SU-DHL-6 (cell line): Measurements from ENCODE around the gene OAT.

Source experiments
- H2AFZ ChIP-seq: fragments of 200-600 bp; sonication (generic); 2 replicates; pipeline ENCODE4 v1.6.1; 2014; ENCODE audit warnings: low read depth, mild to moderate bottlenecking, moderate library complexity, mixed read lengths, antibody characterized with exemption, low read length; ENCODE audit not compliant: severe bottlenecking
- H3F3A ChIP-seq: fragments of 200-600 bp; shearing (Covaris generic); 2 replicates; pipeline ENCODE4 v1.6.0; 2016; ENCODE audit warnings: antibody characterized with exemption, mild to moderate bottlenecking; ENCODE audit not compliant: insufficient read depth
- H3K27ac ChIP-seq: fragments of 200-600 bp; sonication (generic); 2 replicates; pipeline ENCODE4 v1.5.1; 2016; ENCODE audit warnings: low read depth, mild to moderate bottlenecking, low read length, moderate library complexity, mixed read lengths
- H3K27me3 ChIP-seq: fragments of 200-600 bp; sonication (generic), shearing (Covaris generic); 2 replicates; pipeline ENCODE4 v1.6.0; 2014; ENCODE audit warnings: mild to moderate bottlenecking, low read length
- H3K36me3 ChIP-seq: fragments of 200-600 bp; sonication (generic); 2 replicates; pipeline ENCODE4 v1.6.1; 2014; ENCODE audit warnings: mild to moderate bottlenecking, low read length, mixed read lengths
- H3K4me2 ChIP-seq: fragments of 300-600, 200-600 bp; shearing (Covaris generic), sonication (generic); 2 replicates; pipeline ENCODE4 v1.6.0; 2014; ENCODE audit warnings: low read length, low read depth, mild to moderate bottlenecking; ENCODE audit not compliant: poor library complexity, severe bottlenecking
- H3K4me3 ChIP-seq: fragments of 200-600 bp; sonication (generic); 2 replicates; pipeline ENCODE4 v1.5.1; 2014; ENCODE audit warnings: antibody characterized with exemption, low read length, mild to moderate bottlenecking, mixed read lengths; ENCODE audit not compliant: insufficient read depth, poor library complexity, severe bottlenecking
- H3K79me2 ChIP-seq: fragments of 200-600 bp; sonication (generic); 2 replicates; pipeline ENCODE4 v1.6.1; 2014; ENCODE audit warnings: mild to moderate bottlenecking, low read length, moderate library complexity; ENCODE audit not compliant: insufficient read depth
- H3K9ac ChIP-seq: fragments of 200-600 bp; sonication (generic); 2 replicates; pipeline ENCODE4 v1.7.0; 2014; ENCODE audit warnings: mild to moderate bottlenecking, low read length
- H3K9me2 ChIP-seq: fragments of 200-600 bp; sonication (generic); replicated peaks from 2 replicates; pipeline ENCODE4 v1.6.1; 2014; ENCODE audit warnings: low read length; ENCODE audit not compliant: insufficient read depth
- H3K9me3 ChIP-seq: fragments of 200-600 bp; sonication (generic); 2 replicates; pipeline ENCODE4 v1.6.1; 2014; ENCODE audit warnings: low read length, mixed read lengths; ENCODE audit not compliant: insufficient read depth
- H4K20me1 ChIP-seq: fragments of 200-600 bp; sonication (generic); 2 replicates; pipeline ENCODE4 v1.6.1; 2014; ENCODE audit warnings: low read depth, mild to moderate bottlenecking, antibody characterized with exemption, low read length, moderate library complexity, mixed read lengths
- EZH2phosphoT487 ChIP-seq: fragments of 200-600 bp; sonication (generic), shearing (Covaris generic); conservative IDR thresholded peaks from 2 replicates; pipeline ENCODE4 v1.6.1; 2018; ENCODE audit warnings: mild to moderate bottlenecking, antibody characterized with exemption, low read length, moderate library complexity, mixed read lengths
- TF ChIP-seq, protein P1 (sequence below): fragments of 200-600 bp; sonication (generic); IDR thresholded peaks from one replicate; pipeline ENCODE4 v1.5.1; 2017; ENCODE audit warnings: antibody characterized with exemption, mild to moderate bottlenecking, low read length, moderate library complexity; ENCODE audit not compliant: insufficient read depth, poor library complexity, severe bottlenecking

Gene OAT

DNA sequence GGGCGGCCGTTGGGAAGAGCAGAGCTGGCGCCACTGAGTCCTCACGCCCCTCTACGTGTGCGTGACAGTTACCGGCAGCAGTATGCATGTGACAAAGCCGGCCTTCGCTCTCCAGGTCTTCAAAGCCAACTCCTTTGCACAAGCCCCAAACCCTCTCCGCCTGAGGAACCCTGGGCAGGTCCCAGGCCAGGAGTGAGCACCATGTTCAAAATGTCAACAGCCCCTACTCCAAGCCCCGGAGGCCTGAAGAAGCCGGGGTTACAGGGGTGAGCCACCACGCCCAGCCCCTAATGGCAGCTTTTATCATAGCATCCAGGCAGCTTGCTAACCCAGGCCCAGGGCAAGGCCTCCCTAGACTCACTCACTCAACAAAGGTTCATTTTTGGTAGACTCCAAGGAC lies 70.8 kb downstream of the OAT start:
- TF ChIP-seq EZH2phosphoT487: no peak
- TF ChIP-seq, protein P1, sequence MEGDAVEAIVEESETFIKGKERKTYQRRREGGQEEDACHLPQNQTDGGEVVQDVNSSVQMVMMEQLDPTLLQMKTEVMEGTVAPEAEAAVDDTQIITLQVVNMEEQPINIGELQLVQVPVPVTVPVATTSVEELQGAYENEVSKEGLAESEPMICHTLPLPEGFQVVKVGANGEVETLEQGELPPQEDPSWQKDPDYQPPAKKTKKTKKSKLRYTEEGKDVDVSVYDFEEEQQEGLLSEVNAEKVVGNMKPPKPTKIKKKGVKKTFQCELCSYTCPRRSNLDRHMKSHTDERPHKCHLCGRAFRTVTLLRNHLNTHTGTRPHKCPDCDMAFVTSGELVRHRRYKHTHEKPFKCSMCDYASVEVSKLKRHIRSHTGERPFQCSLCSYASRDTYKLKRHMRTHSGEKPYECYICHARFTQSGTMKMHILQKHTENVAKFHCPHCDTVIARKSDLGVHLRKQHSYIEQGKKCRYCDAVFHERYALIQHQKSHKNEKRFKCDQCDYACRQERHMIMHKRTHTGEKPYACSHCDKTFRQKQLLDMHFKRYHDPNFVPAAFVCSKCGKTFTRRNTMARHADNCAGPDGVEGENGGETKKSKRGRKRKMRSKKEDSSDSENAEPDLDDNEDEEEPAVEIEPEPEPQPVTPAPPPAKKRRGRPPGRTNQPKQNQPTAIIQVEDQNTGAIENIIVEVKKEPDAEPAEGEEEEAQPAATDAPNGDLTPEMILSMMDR: no peak
- no peak overlapping the region for H3K4me2 ChIP-seq
- no peak overlapping the region for H3K4me3 ChIP-seq
- H3K9me2 ChIP-seq: no peaks in the 10 kb centered on the region
- H3K9me3 ChIP-seq: no peaks in the 10 kb centered on the region
- no peaks in the 10 kb centered on the region for H3K36me3 ChIP-seq
- no peaks in the 10 kb centered on the region for H3K79me2 ChIP-seq
- H3K27me3 ChIP-seq: no peaks in the 10 kb centered on the region
- H4K20me1 ChIP-seq: no peaks in the 10 kb centered on the region
- H3K27ac ChIP-seq: no peak overlapping the region
- H3K9ac ChIP-seq: no peak overlapping the region
- H3F3A ChIP-seq: no peaks in the 10 kb centered on the region
- no peak overlapping the region for H2AFZ ChIP-seq
